GM19324 (cell line): Measurements from ENCODE around the gene COL21A1.
"Not testable (repeated sequence)": the region's sequence is repeated elsewhere in the genome, so short reads cannot be mapped to it uniquely, and the experiment has no call there.

Source experiments
- ATAC-seq: cut with Tn5 transposase; IDR thresholded peaks from one replicate; pipeline ENCODE4 v1.9.1; 2021; ENCODE audit warnings: mild to moderate bottlenecking, moderate library complexity; ENCODE audit not compliant: unreplicated experiment, low FRiP score

The COL21A1 gene

DNA sequence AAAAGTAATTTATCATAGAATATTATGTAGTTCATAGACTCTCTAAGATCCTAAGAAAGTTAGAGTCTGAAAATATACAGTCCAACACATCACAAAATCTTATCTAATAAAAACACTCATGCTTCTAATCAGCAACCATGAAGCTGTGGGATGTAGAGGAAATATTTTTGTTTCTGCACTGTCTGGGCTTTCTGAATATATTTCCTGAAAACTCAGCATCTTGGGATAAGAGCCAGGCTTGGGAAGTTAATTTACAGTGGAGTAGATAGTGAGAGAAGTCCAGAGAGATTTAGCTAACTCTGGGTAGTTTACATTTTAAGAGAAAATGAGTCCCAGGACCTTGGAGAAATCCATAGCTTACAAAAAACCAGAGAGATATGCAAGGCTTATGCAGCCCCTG is 221.6 kb downstream of the COL21A1 start:
- no peak for ATAC-seq

DNA sequence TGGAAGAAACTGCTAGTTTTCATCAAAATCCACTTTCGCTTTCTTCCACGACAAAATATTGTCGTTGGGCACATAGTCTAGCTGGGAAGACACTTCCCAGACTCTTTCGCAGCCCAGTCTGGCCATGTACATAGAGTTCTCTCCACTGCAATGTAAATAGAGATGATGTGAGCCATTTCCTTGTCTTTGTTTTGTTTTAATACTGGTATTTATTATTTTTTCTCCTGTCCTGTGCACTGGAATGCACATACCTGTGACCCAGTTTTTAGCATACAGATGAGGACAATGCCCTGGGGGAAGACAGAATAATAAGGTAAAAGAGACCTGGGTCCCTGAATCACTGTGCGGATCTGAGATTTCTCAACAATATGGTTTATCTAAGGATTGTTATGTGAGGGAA is 222.4 kb downstream of the COL21A1 start:
- no peak for ATAC-seq

GRCh38 chr6:56023829-56024228 is 223.6 kb downstream of the COL21A1 start:
- ATAC-seq: no peak

DNA sequence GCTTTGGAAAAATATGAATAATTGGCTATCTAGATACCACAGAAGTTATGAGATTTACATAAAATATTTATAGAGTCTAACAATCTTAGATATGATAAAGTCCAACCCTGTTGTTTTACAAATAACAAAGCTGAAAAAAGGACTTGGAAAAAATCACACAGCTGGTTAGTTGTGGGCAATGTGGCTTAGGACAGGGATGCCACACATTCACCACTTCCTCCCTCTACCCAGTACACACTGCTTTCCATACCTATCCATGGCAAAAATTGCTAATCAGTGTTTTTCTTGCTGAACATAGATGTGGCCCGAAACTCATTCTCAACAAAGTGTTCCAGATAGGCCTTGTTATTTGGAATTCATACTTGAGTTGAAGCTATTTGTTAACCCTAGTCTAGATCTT is 224.7 kb downstream of the COL21A1 start:
- no peak for ATAC-seq

DNA sequence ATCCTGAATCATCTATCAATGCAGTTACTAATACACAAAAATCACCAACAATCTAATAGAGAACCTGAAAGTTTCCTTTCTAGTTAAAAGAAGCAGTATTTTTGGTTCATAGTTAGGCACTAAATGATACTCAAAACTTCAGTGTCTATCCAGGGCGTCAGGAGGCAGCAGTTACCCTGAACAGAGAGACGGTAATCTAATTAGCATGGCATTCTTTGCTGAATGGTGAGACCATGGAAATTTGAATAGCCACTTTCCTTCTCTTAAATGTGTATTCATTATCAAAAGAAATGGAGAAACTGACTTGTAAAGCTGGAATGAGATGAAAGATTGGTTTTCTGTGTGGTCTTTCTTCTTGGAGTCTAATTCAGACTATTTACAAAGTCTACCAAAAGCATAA is 225.4 kb downstream of the COL21A1 start:
- ATAC-seq: no peak

DNA sequence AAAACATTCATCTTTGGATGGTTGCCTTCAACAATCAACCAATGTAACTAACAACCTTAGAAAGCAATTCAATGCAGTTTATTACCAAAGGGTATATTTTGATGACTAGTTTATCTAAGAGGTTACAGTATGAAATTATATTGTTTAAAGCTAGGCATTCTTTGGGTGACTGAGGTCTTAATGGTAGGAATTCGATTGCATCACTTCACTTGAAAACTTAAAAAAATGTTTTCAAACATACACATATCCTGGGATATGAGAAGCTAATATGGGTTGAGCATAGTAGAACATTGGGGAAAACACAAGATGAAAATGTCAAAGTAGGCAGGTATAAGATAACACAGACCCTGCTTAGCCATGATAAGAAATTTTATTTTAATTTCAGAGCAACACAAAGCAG is 227.4 kb downstream of the COL21A1 start:
- ATAC-seq: no peak

DNA sequence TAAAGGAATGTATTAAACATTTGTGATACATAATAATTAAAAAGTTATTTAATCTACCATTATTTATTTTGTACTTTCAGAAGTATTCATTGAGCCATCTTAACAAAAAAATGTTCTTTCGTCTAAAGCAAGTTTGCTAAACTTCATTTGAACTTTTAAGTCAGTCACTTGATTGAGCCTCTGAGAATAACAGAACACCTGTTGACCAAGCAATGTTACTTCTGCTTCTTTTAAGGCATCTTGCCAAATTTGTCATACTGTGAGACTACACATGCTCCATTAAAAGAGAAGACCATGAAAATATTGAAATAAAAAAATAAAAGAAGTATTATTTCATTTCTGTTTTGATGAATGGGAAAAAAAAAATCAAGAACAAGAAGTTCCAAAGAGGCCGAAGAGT is 230.2 kb downstream of the COL21A1 start:
- ATAC-seq: no peak

DNA sequence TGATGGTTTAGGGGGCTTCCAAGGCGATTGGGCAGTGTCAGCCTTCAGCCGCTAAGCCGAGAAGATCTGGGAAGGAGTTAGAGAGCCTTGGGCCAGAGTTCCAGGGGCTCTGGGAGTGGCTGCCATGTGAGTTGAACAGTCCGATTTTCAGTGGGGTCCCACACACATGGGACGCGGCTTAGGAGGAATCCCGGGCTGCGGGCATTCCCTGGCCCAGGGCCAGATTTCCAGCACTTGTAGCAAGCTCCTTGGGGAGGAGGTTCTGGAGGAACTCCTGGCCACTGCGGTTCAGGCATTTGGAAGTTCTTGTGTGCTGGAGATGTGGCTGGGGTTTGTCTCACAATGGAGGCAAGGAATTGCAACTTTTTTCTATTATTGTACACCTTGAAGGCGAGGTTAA is 233.3 kb downstream of the COL21A1 start:
- ATAC-seq: not testable (repeated sequence)

GRCh38 chr6:56009636-56010035 is 237.7 kb downstream of the COL21A1 start:
- ATAC-seq: no peak
